ENCODE data around the gene MMADHC. TPM values are rescaled to one million over a fixed set of nuclear protein-coding genes. Genes with fewer than 3 reads are reported as not detected.

Gene MMADHC
- total and polyA plus RNA-seq, 2 of the 13 experiments (the other 11 are each of a cell fraction or from before 2014, with no cell fraction given) = 90.2 to 210 TPM

- CTCF ChIA-PET (ENCODE audit: low intra/inter-chr PET ratio, low total read pairs) = no interaction called here
- no peak overlapping the region for H3K27ac ChIP-seq (ENCODE audit: extremely low read length, insufficient read depth, low read length)
- POLR2A ChIA-PET = no interaction called here
- H2AFZ ChIP-seq (ENCODE audit: low read length) = no peak overlapping the region
- TF ChIP-seq SYNCRIP (IDR thresholded peaks at IDR 0.05; ENCODE audit: insufficient read depth, low read depth, low read length) (no peak), JDP2 (CRISPR knock-in tag; IDR thresholded peaks at IDR 0.05; ENCODE audit: borderline replicate concordance) (no peak), NFIB (CRISPR knock-in tag; IDR thresholded peaks at IDR 0.05; ENCODE audit: borderline replicate concordance) (no peak), PRDM15 (CRISPR knock-in tag; IDR thresholded peaks at IDR 0.05) (no peak), KAT2B (IDR thresholded peaks at IDR 0.05; ENCODE audit: borderline replicate concordance, low read depth, low read length) (no peak), KAT7 (CRISPR knock-in tag; IDR thresholded peaks at IDR 0.05; ENCODE audit: borderline replicate concordance) (no peak), THAP11 (CRISPR knock-in tag; IDR thresholded peaks at IDR 0.05) (no peak), TFAP4 (IDR thresholded peaks at IDR 0.05; ENCODE audit: borderline replicate concordance, low read depth) (no peak), CENPT (CRISPR knock-in tag; IDR thresholded peaks at IDR 0.05; ENCODE audit: low read depth) (no peak), ZNF792 (CRISPR knock-in tag; IDR thresholded peaks at IDR 0.05) (no peak), ARID3A (IDR thresholded peaks at IDR 0.05; ENCODE audit: low read depth, low read length) (no peak), TRIM24 (CRISPR knock-in tag; IDR thresholded peaks at IDR 0.05) (no peak), CENPX (CRISPR knock-in tag; IDR thresholded peaks at IDR 0.05) (no peak), CREM (IDR thresholded peaks at IDR 0.05) (no peak), CREM (CRISPR knock-in tag; IDR thresholded peaks at IDR 0.05) (no peak)
- intact Hi-C loops (cut with micrococcal nuclease; ENCODE audit: unreplicated experiment) = no loop called here
- WGBS (ENCODE audit: low lambda C conversion rate) = 96% methylated on average over 3 of the region's 3 CpGs
- in situ Hi-C loops (cut with HindIII; ENCODE audit: extremely low pct_ligation_motif_present, low pct_unique_long_range_greater_than_20kb) = no loop called here
- no TSS peak for BruUV-seq (replicated peaks)
- no peak overlapping the region for H3K9ac ChIP-seq (ENCODE audit: insufficient read depth, low read depth, low read length)
- no peaks in the 10 kb centered on the region for H3K27me3 ChIP-seq (ENCODE audit: control insufficient read depth in 1 of 2, insufficient read depth in 2 of 2, low read length in 2 of 2)
- no peaks in the 10 kb centered on the region for H3K4me1 ChIP-seq (ENCODE audit: insufficient read depth, low read length)
- FAIRE-seq (no peak), DNase-seq (ENCODE audit: low spot score) (no peak), ATAC-seq (no peak)
- H3K4me2 ChIP-seq (ENCODE audit: low read depth, low read length) = no peak overlapping the region
- H3K79me2 ChIP-seq (ENCODE audit: insufficient read depth, low read length) = no peaks in the 10 kb centered on the region
- no peaks in the 10 kb centered on the region for H3K36me3 ChIP-seq (replicated peaks in 1 of 2; ENCODE audit: control insufficient read depth in 1 of 2, insufficient read depth in 2 of 2, low read length in 2 of 2)
- no peaks in the 10 kb centered on the region for H3K9me3 ChIP-seq (ENCODE audit: low read length)
- H4K20me1 ChIP-seq (ENCODE audit: insufficient read depth, low read length) = no peaks in the 10 kb centered on the region
- H3K4me3 ChIP-seq (replicated peaks in 1 of 3; ENCODE audit: insufficient read depth in 1 of 3, low read depth in 2 of 3, low read length in 3 of 3) = no peak overlapping the region
Measured at GRCh38 chr2:149625271-149625670, 37.7 kb upstream of the MMADHC start.

All from HepG2 (cell line).